ENCODE data around the gene PRRG2.

PRRG2 gene

DNA sequence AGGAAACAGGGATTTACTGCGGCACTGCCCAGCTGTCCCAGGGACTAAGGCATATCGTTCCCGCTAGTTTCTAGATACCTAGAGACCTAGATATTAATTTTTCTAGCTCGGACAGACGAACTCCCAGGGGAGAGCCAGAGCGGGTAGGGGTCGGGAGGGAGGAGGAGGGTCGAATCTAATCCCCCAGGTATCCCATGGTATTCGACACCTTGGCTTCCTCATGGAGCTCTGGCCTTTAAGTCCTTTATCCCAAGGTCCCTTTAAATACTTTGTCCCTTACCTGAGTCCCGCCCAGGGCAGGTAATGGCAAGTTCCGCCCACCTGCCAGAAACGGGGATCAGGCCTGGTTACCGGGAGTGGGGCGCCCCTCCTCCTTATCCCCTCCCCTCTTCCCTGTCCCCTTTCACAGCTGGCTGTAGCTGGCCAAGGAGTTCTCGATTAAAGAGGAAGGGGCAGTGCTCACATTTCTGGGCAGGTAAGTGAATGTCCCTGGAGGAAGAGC, at the start of gene PRRG2:
Gene PRRG2 (plus strand): TSS at position 310 of the 502 bp plus-strand sequence. CDS start 1,904 bp downstream, outside the sequence.
- no peak for DNase-seq

DNA sequence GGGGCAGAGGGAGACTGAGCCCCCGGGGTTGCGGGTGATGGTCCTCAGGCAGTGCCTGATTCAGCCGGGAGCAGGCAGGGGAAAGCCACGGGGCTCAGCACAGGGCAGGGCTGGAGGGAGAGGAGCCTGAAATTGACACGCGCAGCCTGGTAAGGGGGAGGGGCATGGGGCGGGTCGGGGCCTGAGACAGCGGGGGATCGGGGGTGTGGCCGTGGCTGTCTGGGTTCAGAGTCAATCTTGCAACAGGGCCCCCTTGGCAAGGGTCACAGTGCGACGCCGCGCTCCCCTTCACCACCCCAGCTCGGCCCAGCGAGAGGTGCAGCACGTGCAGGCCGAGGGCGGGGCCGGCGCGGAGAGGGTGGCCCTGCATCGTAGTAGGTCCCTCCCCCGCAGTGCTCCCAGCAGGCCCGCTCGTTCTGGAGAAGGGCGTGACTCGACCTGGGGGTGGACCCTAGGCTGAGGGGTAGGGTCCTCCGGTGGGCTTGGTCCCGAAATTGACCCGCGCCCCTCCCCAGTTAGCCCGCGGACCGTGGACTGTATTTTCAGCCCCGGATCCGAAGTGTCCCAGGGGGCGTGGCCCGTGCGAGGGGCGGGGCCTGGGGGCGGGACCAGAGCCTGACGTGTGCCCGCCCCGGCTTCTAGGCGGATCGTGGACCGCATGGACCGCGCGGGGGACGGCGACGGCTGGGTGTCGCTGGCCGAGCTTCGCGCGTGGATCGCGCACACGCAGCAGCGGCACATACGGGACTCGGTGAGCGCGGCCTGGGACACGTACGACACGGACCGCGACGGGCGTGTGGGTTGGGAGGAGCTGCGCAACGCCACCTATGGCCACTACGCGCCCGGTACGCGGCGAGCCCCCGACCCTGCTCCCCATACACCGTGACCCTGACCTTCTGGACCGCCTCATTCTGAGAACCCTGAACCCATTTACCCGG, 47.3 kb upstream of the PRRG2 start:
- DNase-seq, result peak; percentile 27

DNA sequence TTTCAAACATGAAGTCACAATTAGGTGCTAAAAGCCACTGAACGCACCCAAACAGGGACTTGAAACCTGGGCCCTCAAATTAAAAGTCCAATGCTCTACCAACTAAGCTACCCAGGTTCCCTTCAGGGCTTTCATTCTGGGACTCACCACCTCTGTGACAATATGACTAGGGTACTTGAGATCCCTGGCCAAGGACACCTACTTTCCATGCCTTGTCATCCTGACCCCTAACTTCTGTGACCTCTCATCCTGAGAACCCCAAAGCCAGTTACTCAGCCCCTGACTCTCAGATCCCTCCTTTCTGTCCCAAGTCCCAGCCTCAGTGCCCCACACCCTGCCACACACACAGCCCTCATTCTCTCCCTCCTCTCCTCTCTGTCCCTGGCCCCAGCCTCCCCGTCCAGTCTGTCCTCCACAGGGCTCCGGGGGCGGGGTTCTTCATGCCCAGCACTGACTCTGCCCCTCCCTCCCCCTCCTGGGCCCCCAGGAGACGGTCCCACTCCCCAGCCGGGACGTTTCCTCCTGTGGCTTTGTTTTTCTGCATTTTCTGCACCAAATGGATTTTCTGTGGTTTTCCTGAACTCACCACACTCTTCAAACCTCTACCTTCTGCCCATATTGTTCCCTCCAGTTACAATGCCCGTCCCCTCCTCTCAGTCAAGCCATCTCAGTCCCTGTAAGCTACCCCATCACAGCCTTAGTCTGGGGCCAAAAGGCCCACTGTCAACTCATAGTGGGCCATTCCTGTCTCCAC, 46.3 kb upstream of the PRRG2 start:
- DNase-seq, result no peak

DNA sequence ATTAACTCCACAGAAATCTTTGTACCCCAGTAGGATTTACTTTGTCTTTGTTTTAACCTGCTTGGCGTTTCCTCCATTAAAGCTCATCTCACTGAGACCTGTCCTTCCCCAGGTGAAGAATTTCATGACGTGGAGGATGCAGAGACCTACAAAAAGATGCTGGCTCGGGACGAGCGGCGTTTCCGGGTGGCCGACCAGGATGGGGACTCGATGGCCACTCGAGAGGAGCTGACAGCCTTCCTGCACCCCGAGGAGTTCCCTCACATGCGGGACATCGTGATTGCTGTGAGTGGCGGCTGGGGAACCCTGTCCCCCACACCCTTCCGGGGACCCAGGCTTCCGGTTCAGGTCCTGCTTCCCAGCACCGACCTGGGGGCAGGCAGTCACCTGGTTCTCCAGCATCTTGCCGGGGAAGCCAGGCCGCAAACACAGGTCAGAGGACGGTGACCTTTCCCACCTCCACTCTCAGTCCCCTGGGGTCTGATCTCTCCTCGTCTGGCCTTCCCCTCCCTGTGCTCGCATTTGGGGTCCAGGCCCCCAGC, 44.1 kb upstream of the PRRG2 start:
- no peak for DNase-seq

DNA sequence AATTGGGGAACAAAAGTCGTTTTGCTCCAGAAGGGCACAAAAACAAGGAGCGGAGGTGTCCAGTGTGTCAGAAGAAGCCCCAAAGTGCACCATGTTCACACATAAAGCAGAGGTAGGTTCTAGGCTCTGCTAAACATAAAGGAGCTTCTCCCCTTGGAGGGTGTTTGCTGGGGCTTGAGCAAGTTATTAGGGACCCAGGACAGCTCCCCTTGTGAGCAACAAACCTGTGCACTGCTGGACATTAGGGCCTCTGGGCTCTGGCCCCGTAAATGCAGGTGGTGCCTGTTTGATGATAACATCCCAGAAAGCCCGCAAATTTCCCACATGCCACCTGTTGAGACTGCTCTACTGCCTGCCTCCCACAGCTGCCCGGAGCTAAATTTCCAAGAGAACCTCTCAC, 42.5 kb upstream of the PRRG2 start:
- DNase-seq, result no peak

DNA sequence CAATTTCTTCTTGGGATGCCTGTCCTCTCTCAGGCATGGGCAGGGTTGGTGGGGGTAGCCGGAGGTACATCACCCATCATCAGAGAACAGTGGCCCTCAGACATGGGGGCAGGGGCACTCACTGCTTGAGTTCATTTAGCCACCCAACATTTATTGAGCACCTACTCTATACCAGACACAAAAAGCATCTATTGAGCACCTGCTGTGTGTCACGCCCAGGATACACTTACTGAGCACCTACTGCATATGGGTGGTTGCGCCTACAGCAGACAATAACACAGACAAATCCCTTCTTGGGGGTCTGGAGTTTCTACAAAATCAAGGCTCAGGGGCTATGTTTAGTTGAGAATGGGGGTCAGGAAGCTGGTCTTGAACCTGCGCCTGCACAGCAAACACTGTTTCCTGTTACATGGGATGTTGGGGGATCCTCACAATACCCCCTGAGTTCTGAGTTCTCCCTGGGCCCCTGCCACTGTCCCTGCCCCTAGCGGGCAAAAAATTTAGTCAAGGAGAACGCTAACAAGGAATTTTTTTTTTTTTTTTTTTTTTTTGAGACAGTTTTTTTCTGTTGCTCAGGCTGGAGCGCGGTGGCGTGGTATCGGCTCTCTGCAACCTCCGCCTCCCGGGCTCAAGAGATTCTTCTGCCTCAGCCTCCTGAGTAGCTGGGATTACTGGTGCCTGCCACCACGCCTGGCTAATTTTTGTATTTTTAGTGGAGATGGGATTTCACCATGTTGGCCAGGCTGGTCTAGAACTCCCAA, 41.7 kb upstream of the PRRG2 start:
- no peak for DNase-seq

DNA sequence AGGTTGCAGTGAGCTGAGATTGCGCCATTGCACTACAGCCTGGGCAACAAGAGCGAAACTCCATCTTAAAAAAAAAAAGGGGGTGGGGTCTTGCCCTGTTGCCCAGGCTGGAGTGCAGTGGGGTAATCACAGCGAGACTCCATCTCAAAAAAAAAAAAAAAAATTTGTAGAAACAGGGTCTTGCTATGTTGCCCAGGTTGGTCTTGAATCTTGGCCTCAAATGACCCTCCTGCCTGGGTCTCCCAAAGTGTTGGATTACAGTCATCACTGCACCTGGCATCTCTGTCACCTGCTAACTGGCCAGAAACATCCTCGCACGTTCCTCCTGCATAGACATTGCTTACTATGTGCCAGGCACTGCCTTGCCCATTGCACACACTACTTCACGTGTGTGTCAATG, 39.2 kb upstream of the PRRG2 start:
- DNase-seq, result no peak

DNA sequence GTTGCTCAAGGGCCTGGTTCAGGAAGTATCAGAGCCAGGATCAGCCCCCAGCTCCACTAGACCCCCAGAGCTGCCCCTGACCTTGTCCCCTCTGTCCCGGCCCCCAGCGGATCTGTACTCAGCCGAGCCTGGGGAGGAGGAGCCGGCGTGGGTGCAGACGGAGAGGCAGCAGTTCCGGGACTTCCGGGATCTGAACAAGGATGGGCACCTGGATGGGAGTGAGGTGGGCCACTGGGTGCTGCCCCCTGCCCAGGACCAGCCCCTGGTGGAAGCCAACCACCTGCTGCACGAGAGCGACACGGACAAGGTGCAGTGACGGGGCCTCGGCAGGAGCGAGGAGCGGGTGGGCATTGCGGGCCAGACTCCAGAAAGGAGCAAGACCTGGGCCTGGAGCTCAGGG, 38.7 kb upstream of the PRRG2 start:
- no peak for DNase-seq

DNA sequence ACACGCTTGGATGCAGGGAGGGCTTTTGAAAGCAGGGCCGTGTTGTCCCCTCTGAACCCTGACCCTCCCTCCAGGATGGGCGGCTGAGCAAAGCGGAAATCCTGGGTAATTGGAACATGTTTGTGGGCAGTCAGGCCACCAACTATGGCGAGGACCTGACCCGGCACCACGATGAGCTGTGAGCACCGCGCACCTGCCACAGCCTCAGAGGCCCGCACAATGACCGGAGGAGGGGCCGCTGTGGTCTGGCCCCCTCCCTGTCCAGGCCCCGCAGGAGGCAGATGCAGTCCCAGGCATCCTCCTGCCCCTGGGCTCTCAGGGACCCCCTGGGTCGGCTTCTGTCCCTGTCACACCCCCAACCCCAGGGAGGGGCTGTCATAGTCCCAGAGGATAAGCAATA, 38.1 kb upstream of the PRRG2 start:
- no peak for DNase-seq

DNA sequence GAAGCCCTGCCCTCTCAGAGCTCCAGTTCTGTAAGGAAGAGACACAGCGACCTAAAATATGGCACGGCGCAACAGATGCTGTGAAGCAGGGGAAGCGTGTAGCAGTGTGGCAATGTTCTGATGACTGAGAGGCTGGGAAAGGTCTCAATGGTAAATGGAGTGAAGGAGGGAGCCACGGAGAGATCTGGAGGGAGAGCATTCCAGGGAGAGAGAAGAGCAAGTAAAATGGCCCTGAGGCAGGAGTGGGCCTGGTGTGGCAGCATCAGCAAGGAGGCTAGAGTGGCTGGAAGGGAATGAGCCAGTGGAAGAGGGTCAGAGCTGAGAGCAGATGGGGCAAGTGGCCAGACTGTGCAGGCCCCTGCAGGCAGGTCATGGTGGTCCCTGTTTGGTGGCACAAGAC, 37.0 kb upstream of the PRRG2 start:
- DNase-seq, result no peak

DNA sequence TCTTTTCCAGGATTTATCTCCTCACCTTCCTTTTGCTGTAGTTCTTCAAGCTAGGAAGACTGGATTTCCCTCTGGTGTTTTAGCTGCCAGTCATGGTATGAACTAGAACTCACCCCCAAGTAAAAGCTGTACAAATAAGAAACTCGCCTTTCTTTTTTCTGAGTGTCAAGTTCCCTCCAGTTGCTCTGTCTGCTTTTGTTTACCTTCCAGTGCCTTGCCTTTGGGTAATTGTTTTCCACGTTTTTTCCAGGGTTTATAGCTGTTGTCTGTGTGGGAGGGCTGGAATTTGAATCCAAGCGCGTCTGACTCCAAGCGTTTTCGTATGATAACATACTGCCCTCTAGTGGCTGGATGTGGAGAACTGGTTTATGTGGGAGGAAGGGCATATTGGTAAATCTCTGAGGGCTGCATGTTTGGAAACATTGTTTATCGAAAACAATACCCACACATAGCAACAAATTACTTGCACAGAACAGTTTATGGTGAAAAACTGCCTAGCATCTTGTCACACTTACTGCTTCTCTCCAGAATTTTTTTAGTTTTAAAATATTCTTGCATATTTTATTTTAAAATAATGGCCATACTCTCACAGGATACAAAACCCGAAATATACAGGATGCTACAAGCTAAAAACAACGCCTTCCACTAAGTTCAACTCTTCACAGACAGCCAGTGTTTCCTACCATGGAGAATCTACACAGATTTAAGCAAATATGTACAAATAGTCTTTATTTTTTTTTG, 34.1 kb upstream of the PRRG2 start:
- DNase-seq, result peak; percentile 85

DNA sequence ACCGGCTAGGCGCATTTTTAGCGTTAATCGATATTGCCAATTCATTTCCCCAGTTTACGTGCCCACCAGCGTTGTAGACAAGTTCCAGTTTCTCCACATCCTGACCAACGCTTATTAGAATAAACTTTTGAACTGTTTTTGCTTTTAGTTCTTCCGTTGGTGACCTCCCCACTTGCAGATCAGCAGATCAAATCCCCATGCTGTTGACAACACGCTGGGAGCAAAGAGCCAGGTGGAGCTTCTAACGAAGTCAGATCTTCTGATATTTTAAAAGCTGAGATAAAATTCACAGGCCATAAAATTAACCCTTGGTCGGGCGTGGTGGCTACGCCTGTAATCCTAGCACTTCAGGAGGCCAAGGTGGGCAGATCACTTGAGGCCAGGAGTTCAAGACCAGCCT, 32.1 kb upstream of the PRRG2 start:
- DNase-seq, result no peak

DNA sequence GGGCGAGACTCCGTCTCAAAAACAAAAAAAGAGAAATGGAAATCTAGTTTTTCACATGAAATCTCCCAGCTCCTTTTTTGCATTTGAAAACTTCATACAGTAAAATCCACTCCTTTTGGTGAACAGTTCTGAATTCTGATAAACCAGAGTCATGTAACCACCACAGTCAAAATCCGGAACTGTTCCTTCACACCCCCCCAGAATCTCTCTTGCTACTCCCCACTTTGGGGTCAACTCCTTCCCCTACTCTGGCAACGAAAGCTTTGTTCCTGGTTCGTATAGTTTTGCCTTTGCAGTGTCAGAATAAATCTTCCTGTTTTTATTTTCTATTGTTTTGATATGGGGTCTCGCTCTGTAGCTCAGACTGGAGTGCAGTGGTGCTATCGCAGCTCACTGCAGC, 29.6 kb upstream of the PRRG2 start:
- no peak for DNase-seq

DNA sequence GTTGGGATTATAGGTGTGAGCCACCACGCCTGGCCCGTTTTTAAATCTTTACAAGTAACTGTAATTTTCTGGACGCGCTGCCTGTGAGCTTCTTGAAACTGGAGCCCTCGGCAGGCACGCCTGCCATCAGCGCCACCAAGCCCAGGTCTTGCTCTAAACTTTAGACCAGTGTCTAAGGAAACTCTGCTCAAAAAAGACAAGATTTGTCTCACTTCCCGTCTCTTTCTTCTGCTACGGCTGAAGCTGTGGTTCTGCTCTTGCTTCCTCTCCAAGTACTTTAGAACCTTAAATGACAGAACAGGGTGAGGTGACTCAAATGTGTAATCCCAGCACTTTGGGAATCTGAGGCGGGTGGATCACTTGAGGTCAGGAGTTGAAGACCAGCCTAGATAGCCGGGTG, 28.4 kb upstream of the PRRG2 start:
- no peak for DNase-seq

DNA sequence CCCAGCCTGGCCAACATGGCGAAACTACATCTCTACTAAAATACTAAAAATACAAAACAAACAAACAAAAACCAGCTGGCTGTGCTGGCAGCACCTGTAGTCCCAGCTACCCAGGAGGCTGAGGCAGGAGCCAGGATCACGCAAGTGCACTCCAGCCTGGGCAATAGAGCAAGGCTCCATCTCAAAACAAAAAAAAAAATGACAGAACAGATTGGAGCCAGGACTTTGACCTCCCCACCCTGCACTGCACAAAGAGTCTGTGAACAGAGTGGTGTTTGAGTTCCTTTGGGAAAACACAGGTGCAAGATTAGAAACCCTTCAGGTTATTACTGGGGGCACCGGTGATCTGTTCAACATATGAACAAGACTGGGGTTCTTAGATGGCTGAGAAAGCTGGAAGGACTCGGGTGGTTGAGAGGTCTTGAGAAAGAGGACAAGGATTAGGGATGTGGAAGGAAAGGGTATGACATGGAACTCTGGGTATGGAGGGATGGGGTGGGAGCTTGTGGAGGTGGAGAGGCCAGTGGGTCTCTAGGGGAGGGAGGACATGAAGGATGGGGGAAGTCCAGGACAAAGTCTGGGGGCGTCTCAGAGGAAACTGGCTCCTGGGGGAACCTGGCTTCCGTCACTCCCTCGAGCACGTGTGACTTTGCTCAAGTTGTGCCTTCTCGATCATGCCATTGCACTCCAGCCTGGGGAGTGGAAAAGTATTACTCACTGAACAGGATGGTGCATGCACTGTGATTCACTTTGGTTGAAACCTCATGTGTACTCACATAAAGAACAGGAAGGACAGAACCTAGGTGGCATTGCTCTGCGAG, 27.5 kb upstream of the PRRG2 start:
- DNase-seq, result no peak

DNA sequence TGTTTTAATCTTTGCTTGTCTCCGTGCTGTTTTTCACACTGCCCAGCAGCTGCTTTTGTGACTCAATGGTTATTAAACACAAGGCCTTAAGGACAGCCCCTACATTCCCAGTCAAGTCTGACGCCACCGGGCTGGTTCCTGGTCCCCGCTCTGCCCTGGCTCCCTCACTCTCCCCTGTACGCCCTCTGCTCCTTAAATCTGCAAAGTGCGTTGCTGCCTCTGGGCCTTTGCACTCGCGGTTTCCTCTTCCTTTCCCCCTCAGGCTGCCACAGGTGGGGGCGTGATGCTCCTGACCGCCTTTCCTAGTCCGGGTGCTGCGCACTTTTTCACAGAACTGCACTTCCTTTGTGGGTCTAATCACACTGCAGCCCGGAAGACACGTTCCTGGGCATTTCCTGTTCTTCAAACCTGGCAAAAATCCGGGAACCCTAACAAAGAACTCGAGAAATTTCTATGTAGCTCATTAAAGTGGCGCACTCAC, 26.4 kb upstream of the PRRG2 start:
- DNase-seq, result no peak

DNA sequence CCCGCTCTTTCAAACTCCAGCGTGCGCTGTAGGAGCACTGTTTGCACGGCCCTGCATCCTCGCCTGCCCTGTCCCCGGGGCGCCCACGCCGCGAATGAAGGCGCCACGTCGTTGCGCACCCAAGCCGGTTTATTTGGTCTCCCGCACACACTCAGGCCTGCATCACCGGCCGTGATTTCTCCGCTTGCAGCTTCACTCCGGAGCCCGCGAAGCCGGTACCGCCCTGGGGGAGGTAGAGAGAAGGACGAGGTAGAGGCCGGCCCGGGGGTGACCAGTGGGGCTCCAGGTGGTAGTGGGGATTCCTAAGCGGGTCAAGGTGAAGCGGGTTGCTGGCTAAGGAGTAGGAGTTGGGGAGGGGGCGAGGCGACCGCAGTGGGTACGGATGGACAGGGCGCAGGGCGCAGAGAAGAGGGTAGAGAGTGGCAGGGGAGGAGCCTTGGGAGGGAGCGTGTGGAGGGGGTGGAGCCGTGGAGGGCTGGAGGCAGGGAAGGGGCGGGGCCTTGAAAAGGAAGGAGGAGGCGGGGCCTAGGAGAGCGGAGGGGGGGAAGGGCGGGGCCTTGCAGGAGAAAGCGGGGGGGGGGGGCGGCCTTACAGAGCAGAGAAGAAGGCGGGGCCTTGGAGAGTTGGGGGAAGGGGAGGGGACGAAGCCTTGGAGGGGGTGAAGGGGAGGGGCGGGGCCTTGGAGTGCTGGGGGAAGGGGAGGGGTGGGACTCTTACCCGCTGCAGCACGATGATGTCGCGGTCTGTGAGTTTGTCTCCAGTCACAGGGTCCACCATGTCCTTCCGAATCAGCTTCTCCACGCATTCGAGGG, 25.3 kb upstream of the PRRG2 start:
- DNase-seq, result no peak

DNA sequence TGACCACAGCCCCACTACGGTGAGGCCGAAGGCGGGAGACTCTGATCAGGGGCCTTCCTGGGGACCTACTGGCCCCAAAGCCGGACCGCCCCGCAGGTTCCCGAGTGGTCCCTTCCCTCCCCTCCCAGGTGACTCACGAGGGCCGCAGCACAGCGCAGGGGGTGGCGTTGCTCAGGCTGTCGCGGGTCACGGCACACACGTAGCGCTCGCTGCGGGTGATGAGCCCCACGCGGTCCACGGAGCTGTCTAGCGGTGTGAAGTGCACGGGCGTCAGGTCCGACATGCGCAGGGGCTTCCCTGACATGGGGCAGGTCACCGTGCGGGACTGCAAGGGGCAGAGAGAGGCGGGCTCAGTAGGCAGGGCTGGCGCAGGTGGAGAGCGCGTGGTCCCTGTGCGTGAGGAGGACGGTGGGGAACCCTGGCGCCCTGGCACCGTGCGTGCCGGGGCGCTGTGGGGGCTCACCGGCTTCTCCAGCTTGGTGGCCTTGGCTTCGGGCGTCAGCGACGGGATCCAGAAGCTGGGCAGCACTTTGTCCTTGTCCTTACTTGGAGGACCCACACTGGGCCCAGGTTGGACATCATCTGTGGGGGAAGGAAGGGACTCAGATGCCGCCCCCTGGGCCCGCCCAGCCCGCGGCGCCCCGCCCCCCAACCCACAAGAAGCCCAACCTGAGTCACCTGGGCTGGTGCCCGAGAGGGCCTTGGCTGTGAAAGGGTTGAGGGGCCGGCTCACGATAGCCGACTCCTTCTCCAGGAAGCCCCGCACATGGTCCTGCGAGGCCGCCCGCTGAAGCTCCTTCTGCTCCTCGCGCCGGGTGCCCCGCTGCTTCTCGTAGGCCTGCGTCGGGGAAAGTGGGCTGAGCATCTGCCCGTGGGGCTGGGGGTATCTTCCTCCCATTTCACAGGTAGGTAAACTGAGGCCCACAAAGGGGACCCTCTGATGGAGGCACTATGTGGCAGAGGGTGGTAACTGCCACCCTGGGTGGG, 24.4 kb upstream of the PRRG2 start:
- no peak for DNase-seq
